Measurements from ENCODE around the gene PTTG1IP.
A peak's percentile ranks its signal among the peaks of the same experiment; 100 is the strongest.
"Not testable (repeated sequence)": the region's sequence is repeated elsewhere in the genome, so short reads cannot be mapped to it uniquely, and the experiment has no call there.

Gene PTTG1IP

GRCh38 chr21:44916965-44917364 lies 43.5 kb upstream of the PTTG1IP start:
- Histone ChIP-seq H3K9ac (ENCODE audit: low read depth in 1 of 2, low read length in 2 of 2) (no peak overlapping the region), H3K36me3 (ENCODE audit: control insufficient read depth in 1 of 2, insufficient read depth in 2 of 2, low read length in 2 of 2) (no peaks in the 10 kb centered on the region), H3K9me3 (ENCODE audit: control insufficient read depth in 1 of 2, low read length in 2 of 2) (no peaks in the 10 kb centered on the region), H3K27me3 (ENCODE audit: control insufficient read depth in 1 of 2, insufficient read depth in 2 of 2, low read length in 2 of 2) (peaks cover 5 to 21% of the 10 kb centered on the region in 2 donors), H3K4me3 (ENCODE audit: low read depth in 1 of 2, low read length in 2 of 2) (no peak overlapping the region), H3K27ac (ENCODE audit: low read depth, low read length) (no peak overlapping the region), H3K4me1 (ENCODE audit: control insufficient read depth in 1 of 2, insufficient read depth in 2 of 2, low read length in 2 of 2) (peaks cover 32 to 35% of the 10 kb centered on the region in 2 donors)

GRCh38 chr21:44914176-44914874 lies 40.8 kb upstream of the PTTG1IP start:
- Histone ChIP-seq H3K36me3 (ENCODE audit: control insufficient read depth in 1 of 2, insufficient read depth in 2 of 2, low read length in 2 of 2) (no peaks in the 10 kb centered on the region), H3K27ac (ENCODE audit: low read depth, low read length) (no peak overlapping the region), H3K4me3 (ENCODE audit: low read depth in 1 of 2, low read length in 2 of 2) (peak overlapping the region in 1 of 2 donors; percentile 28), H3K27me3 (ENCODE audit: control insufficient read depth in 1 of 2, insufficient read depth in 2 of 2, low read length in 2 of 2) (peaks cover 0 to 3% of the 10 kb centered on the region in 2 donors), H3K9me3 (ENCODE audit: control insufficient read depth in 1 of 2, low read length in 2 of 2) (no peaks in the 10 kb centered on the region), H3K4me1 (ENCODE audit: control insufficient read depth in 1 of 2, insufficient read depth in 2 of 2, low read length in 2 of 2) (peaks cover 44 to 55% of the 10 kb centered on the region in 2 donors), H3K9ac (ENCODE audit: low read depth in 1 of 2, low read length in 2 of 2) (no peak overlapping the region)

GRCh38 chr21:44913425-44914175 lies 40.1 kb upstream of the PTTG1IP start:
- H3K27me3 ChIP-seq (ENCODE audit: control insufficient read depth in 1 of 2, insufficient read depth in 2 of 2, low read length in 2 of 2): no peaks in the 10 kb centered on the region
- H3K36me3 ChIP-seq (ENCODE audit: control insufficient read depth in 1 of 2, insufficient read depth in 2 of 2, low read length in 2 of 2): no peaks in the 10 kb centered on the region
- no peak overlapping the region for H3K27ac ChIP-seq (ENCODE audit: low read depth, low read length)
- no peaks in the 10 kb centered on the region for H3K9me3 ChIP-seq (ENCODE audit: control insufficient read depth in 1 of 2, low read length in 2 of 2)
- no peak overlapping the region for H3K9ac ChIP-seq (ENCODE audit: low read depth in 1 of 2, low read length in 2 of 2)
- peaks cover 48 to 55% of the 10 kb centered on the region in 2 donors for H3K4me1 ChIP-seq (ENCODE audit: control insufficient read depth in 1 of 2, insufficient read depth in 2 of 2, low read length in 2 of 2)
- no peak overlapping the region for H3K4me3 ChIP-seq (ENCODE audit: low read depth in 1 of 2, low read length in 2 of 2)

- peak overlapping the region; percentile 20 for H3K27ac ChIP-seq (ENCODE audit: low read depth, low read length)
- H3K9ac ChIP-seq (ENCODE audit: low read depth in 1 of 2, low read length in 2 of 2): peak overlapping the region in 1 of 2 donors; percentile 33
- not testable (repeated sequence) for H3K27me3 ChIP-seq (ENCODE audit: control insufficient read depth in 1 of 2, insufficient read depth in 2 of 2, low read length in 2 of 2); H3K36me3 ChIP-seq (ENCODE audit: control insufficient read depth in 1 of 2, insufficient read depth in 2 of 2, low read length in 2 of 2); H3K9me3 ChIP-seq (ENCODE audit: control insufficient read depth in 1 of 2, low read length in 2 of 2); H3K4me3 ChIP-seq (ENCODE audit: low read depth in 1 of 2, low read length in 2 of 2)
- H3K4me1 ChIP-seq (ENCODE audit: control insufficient read depth in 1 of 2, insufficient read depth in 2 of 2, low read length in 2 of 2): peaks cover 44 to 49% of the 10 kb centered on the region in 2 donors
Observed at GRCh38 chr21:44912506-44913412, 39.3 kb upstream of the PTTG1IP start.

GRCh38 chr21:44912158-44912473 lies 38.6 kb upstream of the PTTG1IP start:
- H3K27me3 ChIP-seq (ENCODE audit: control insufficient read depth in 1 of 2, insufficient read depth in 2 of 2, low read length in 2 of 2): no peaks in the 10 kb centered on the region
- peak overlapping the region in 1 of 2 donors; percentile 16 for H3K4me3 ChIP-seq (ENCODE audit: low read depth in 1 of 2, low read length in 2 of 2)
- peaks cover 42 to 44% of the 10 kb centered on the region in 2 donors for H3K4me1 ChIP-seq (ENCODE audit: control insufficient read depth in 1 of 2, insufficient read depth in 2 of 2, low read length in 2 of 2)
- no peak overlapping the region for H3K27ac ChIP-seq (ENCODE audit: low read depth, low read length)
- H3K9ac ChIP-seq (ENCODE audit: low read depth in 1 of 2, low read length in 2 of 2): peak overlapping the region; percentile 25 to 33
- no peaks in the 10 kb centered on the region for H3K9me3 ChIP-seq (ENCODE audit: control insufficient read depth in 1 of 2, low read length in 2 of 2)
- H3K36me3 ChIP-seq (ENCODE audit: control insufficient read depth in 1 of 2, insufficient read depth in 2 of 2, low read length in 2 of 2): no peaks in the 10 kb centered on the region

GRCh38 chr21:44911384-44912157 lies 38.1 kb upstream of the PTTG1IP start:
- H3K9me3 ChIP-seq (ENCODE audit: control insufficient read depth in 1 of 2, low read length in 2 of 2): no peaks in the 10 kb centered on the region
- H3K27me3 ChIP-seq (ENCODE audit: control insufficient read depth in 1 of 2, insufficient read depth in 2 of 2, low read length in 2 of 2): no peaks in the 10 kb centered on the region
- peak overlapping the region; percentile 67 for H3K27ac ChIP-seq (ENCODE audit: low read depth, low read length)
- H3K4me1 ChIP-seq (ENCODE audit: control insufficient read depth in 1 of 2, insufficient read depth in 2 of 2, low read length in 2 of 2): peaks cover 38 to 40% of the 10 kb centered on the region in 2 donors
- H3K4me3 ChIP-seq (ENCODE audit: low read depth in 1 of 2, low read length in 2 of 2): peak overlapping the region in 1 of 2 donors; percentile 16
- no peaks in the 10 kb centered on the region for H3K36me3 ChIP-seq (ENCODE audit: control insufficient read depth in 1 of 2, insufficient read depth in 2 of 2, low read length in 2 of 2)
- H3K9ac ChIP-seq (ENCODE audit: low read depth in 1 of 2, low read length in 2 of 2): peak overlapping the region; percentile 33 to 43

GRCh38 chr21:44911068-44911383 lies 37.5 kb upstream of the PTTG1IP start:
- H3K27ac ChIP-seq (ENCODE audit: low read depth, low read length): no peak overlapping the region
- H3K9ac ChIP-seq (ENCODE audit: low read depth in 1 of 2, low read length in 2 of 2): peak overlapping the region; percentile 33 to 43

GRCh38 chr21:44910229-44911067 lies 37.0 kb upstream of the PTTG1IP start:
- Histone ChIP-seq H3K27ac (ENCODE audit: low read depth, low read length) (no peak overlapping the region), H3K9me3 (ENCODE audit: control insufficient read depth in 1 of 2, low read length in 2 of 2) (no peaks in the 10 kb centered on the region), H3K27me3 (ENCODE audit: control insufficient read depth in 1 of 2, insufficient read depth in 2 of 2, low read length in 2 of 2) (no peaks in the 10 kb centered on the region), H3K4me1 (ENCODE audit: control insufficient read depth in 1 of 2, insufficient read depth in 2 of 2, low read length in 2 of 2) (peaks cover 38 to 40% of the 10 kb centered on the region in 2 donors), H3K9ac (ENCODE audit: low read depth in 1 of 2, low read length in 2 of 2) (peak overlapping the region in 1 of 2 donors; percentile 43), H3K4me3 (ENCODE audit: low read depth in 1 of 2, low read length in 2 of 2) (no peak overlapping the region), H3K36me3 (ENCODE audit: control insufficient read depth in 1 of 2, insufficient read depth in 2 of 2, low read length in 2 of 2) (no peaks in the 10 kb centered on the region)

More at GRCh38 chr21:44911068-44911383, 37.5 kb upstream of the PTTG1IP start:
- no peaks in the 10 kb centered on the region for H3K9me3 ChIP-seq (ENCODE audit: control insufficient read depth in 1 of 2, low read length in 2 of 2)
- no peaks in the 10 kb centered on the region for H3K36me3 ChIP-seq (ENCODE audit: control insufficient read depth in 1 of 2, insufficient read depth in 2 of 2, low read length in 2 of 2)
- no peak overlapping the region for H3K4me3 ChIP-seq (ENCODE audit: low read depth in 1 of 2, low read length in 2 of 2)
- no peaks in the 10 kb centered on the region for H3K27me3 ChIP-seq (ENCODE audit: control insufficient read depth in 1 of 2, insufficient read depth in 2 of 2, low read length in 2 of 2)
- peaks cover 38 to 40% of the 10 kb centered on the region in 2 donors for H3K4me1 ChIP-seq (ENCODE audit: control insufficient read depth in 1 of 2, insufficient read depth in 2 of 2, low read length in 2 of 2)

GRCh38 chr21:44909719-44910118 lies 36.2 kb upstream of the PTTG1IP start:
- Histone ChIP-seq H3K4me1 (ENCODE audit: control insufficient read depth in 1 of 2, insufficient read depth in 2 of 2, low read length in 2 of 2) (peaks cover 38 to 40% of the 10 kb centered on the region in 2 donors), H3K4me3 (ENCODE audit: low read depth in 1 of 2, low read length in 2 of 2) (no peak overlapping the region), H3K36me3 (ENCODE audit: control insufficient read depth in 1 of 2, insufficient read depth in 2 of 2, low read length in 2 of 2) (no peaks in the 10 kb centered on the region), H3K27ac (ENCODE audit: low read depth, low read length) (no peak overlapping the region), H3K9me3 (ENCODE audit: control insufficient read depth in 1 of 2, low read length in 2 of 2) (no peaks in the 10 kb centered on the region), H3K9ac (ENCODE audit: low read depth in 1 of 2, low read length in 2 of 2) (no peak overlapping the region), H3K27me3 (ENCODE audit: control insufficient read depth in 1 of 2, insufficient read depth in 2 of 2, low read length in 2 of 2) (no peaks in the 10 kb centered on the region)

Measured in duodenal mucosa (tissue), 2 donors.